ENCODE measurements around the gene NKX6-2.
"Not testable (repeated sequence)": the region's sequence is repeated elsewhere in the genome, so short reads cannot be mapped to it uniquely, and the experiment has no call there.

The NKX6-2 gene

GRCh38 chr10:132793871-132794849 is 8.2 kb upstream of the NKX6-2 start:
- DNase-seq, result no peak

- no peak for DNase-seq
Measured at GRCh38 chr10:132793213-132793612, 7.3 kb upstream of the NKX6-2 start.

GRCh38 chr10:132792796-132793195 is 6.8 kb upstream of the NKX6-2 start:
- no peak for DNase-seq

- not testable (repeated sequence) for DNase-seq
Measured at GRCh38 chr10:132792099-132792498, 6.2 kb upstream of the NKX6-2 start.

- no peak for DNase-seq
Measured at GRCh38 chr10:132790934-132791829, 5.2 kb upstream of the NKX6-2 start.

GRCh38 chr10:132790470-132790869 is 4.5 kb upstream of the NKX6-2 start:
- DNase-seq, result no peak

- DNase-seq, result no peak
Measured at GRCh38 chr10:132789659-132790148, 3.8 kb upstream of the NKX6-2 start.

GRCh38 chr10:132788831-132789219 is 2.9 kb upstream of the NKX6-2 start:
- no peak for DNase-seq

- DNase-seq, result no peak
Measured at GRCh38 chr10:132788180-132788830, 2.4 kb upstream of the NKX6-2 start.

GRCh38 chr10:132787495-132788179 is 1.7 kb upstream of the NKX6-2 start:
- no peak for DNase-seq

- DNase-seq, result no peak
Measured at GRCh38 chr10:132786884-132787494, 1.0 kb upstream of the NKX6-2 start.

- DNase-seq, result no peak
Measured at GRCh38 chr10:132786476-132786883, 533 bp upstream of the NKX6-2 start.

- DNase-seq, result no peak
Measured at GRCh38 chr10:132784866-132785722, 853 bp downstream of the NKX6-2 start.

GRCh38 chr10:132783940-132784865 is 1.7 kb downstream of the NKX6-2 start:
- DNase-seq, result no peak

- DNase-seq, result no peak
Measured at GRCh38 chr10:132783165-132783939, 2.6 kb downstream of the NKX6-2 start.

GRCh38 chr10:132781556-132781955 is 4.4 kb downstream of the NKX6-2 start:
- DNase-seq, result no peak

- DNase-seq, result no peak
Measured at GRCh38 chr10:132780356-132780755, 5.6 kb downstream of the NKX6-2 start.

GRCh38 chr10:132779549-132780294 is 6.2 kb downstream of the NKX6-2 start:
- DNase-seq, result no peak

All from EL (cell line).